Renal cortical epithelial cell (primary cell): ENCODE data around the gene CCDC85C. TPM values are rescaled to one million over a fixed set of nuclear protein-coding genes. Genes with fewer than 3 reads are reported as not detected.

Source experiments
- DNase-seq: peaks from one replicate; pipeline ENCODE4 v3.0.0-alpha.2; 2011; ENCODE audit warnings: low read depth
- total RNA-seq: library from RNA; depleted of rRNA; stranded (reverse); fragments of >200 nt; gene quantifications from 2 replicates; pipeline ENCODE4 v1.2.3, GENCODE V29; 2014

CCDC85C gene
- total RNA-seq, 1 donor from 2014 or later = 11.0 TPM

- DNase-seq = no peak
Observed at GRCh38 chr14:99573000-99573330, 31.0 kb downstream of the CCDC85C start.

- DNase-seq = no peak
Observed at GRCh38 chr14:99572173-99572999, 31.6 kb downstream of the CCDC85C start.

GRCh38 chr14:99571303-99571986, 32.6 kb downstream of the CCDC85C start:
- DNase-seq = peak; percentile 34

GRCh38 chr14:99570544-99571302, 33.3 kb downstream of the CCDC85C start:
- no peak for DNase-seq

GRCh38 chr14:99569725-99570543, 34.1 kb downstream of the CCDC85C start:
- no peak for DNase-seq

- DNase-seq = peak; percentile 39
Observed at GRCh38 chr14:99568567-99569560, 35.1 kb downstream of the CCDC85C start.

GRCh38 chr14:99566390-99567354, 37.3 kb downstream of the CCDC85C start:
- DNase-seq = no peak

DNA sequence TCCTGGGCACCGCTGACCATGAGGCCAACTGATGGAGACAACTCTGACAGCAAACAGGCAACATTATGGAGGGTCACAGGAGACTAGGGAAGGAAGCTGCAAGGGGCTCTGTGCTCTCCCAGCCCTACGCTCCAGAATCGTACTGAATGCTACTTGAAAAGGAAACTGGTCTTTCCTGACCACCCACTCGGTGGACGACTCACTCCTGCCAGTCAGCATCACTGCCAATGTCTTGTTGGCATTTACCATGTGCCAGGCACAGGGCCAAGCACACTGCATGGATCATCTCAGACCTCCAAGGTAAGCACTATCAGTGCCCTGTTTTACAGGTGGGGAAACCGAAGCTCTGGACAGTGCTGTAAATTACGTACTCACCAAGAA, 38.0 kb downstream of the CCDC85C start:
- no peak for DNase-seq

- no peak for DNase-seq
Observed at GRCh38 chr14:99565383-99565782, 38.6 kb downstream of the CCDC85C start.

- no peak for DNase-seq
Observed at GRCh38 chr14:99564926-99565259, 39.1 kb downstream of the CCDC85C start.

DNA sequence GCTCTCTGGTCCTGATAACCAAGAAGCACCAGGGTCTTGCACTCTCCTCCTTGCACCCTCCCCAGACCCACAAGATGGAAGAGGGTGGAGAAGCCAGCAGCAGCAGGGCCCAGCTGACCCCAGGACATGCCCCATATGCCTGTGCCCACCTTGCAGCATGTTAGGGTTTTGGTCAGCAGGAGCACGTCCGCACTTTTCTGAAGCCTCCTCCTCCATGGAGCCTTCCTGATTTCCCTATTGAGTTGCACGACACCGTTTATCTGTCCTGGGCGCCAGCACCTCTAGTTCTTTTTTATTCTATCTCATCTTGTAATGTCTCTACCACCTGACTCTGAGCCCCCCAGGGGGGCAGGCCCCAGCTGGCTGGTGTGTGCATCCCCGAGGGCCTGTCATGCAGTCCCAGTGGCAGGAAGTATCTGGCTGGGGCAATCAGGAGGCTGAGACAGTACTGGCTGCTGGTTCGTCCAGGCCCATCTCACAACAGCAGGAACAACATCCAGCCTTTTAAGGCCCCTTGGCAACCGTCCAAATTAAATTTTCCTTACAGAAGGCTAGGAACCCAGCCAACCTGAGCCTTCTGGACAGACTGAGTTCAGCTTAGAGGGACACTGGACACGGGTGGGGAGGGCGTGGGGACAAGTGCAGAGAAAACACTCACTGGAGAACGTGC, 39.6 kb downstream of the CCDC85C start:
- peak; percentile 57 for DNase-seq

- DNase-seq = no peak
Observed at GRCh38 chr14:99563749-99564129, 40.3 kb downstream of the CCDC85C start.

DNA sequence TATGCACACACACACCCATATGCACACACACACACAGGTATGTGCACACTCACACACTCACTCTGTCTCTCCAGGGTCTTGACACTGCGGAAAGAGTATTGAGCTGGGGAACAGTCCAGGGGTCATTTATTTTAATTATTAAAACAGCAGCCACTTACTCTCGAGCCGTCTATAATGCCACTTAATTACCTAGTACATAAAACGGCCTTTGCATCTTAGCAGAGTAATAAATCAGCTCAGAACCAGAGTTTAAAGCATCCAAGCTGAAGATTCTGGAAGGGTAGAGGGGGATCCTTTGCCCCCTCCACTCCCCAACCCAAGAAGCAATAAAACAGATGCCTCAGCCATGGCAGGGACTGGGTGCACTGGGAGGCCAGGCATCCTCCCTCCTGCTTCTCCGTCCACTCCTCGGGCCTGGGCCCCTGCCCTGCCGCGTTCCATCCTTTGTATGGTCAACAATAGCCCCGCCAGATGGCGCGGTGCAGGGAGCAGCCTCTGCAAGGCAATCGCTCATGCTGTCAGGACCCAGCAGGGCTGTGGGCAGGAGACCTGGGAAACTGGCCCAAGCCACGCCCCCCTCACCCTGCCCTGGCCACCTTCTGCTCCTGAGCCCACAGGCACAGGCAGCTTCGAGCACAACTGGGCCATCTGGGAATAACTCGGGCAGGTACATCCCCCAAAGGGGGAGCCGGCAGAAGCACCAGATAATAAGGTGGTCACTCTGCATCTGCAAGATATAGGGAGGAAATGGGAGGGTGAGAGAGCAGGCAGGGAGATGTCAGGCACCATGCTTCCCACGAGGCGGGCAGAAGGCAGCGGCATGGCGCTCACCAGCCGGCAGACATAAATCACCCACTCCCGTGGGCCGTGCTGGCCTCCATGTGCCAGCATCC, 40.9 kb downstream of the CCDC85C start:
- peak; percentile 80 for DNase-seq

GRCh38 chr14:99561864-99562263, 42.1 kb downstream of the CCDC85C start:
- DNase-seq = no peak

DNA sequence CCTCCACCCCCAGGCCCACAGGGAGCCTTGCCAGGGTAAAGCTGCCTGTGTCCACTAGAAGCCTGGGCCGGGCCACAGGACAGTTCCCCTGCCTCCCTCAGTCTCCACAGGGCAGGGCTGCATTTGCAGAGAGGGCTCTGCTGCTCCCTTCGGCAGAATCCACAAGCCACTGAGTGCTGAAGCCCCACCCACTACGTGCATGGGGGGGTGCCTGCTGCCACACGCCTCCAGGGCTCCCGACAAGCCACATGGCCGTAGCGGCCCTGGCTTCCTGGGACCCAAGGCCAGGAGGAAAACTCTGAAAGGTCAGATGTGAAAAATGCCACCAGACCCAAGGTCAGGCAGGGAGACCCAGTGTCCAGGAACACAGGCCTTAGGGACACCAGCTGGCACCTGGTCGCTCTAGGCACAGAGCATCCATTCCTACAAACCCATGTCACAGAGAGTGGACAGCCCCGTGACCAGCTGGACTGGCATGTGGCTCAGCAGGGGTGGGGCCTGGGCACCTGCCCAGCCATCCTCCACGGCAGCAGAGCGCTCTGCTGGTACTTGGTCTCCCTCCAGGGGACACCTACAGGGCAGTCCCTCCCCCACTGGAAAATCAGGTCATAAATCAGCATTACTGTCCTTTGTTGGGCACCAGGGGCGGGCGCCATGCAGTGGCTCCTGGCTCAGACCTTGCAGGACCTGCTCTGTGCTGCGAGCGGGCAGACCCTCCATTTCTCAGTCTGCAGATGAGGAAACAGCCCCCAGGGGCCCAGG, 42.9 kb downstream of the CCDC85C start:
- no peak for DNase-seq

DNA sequence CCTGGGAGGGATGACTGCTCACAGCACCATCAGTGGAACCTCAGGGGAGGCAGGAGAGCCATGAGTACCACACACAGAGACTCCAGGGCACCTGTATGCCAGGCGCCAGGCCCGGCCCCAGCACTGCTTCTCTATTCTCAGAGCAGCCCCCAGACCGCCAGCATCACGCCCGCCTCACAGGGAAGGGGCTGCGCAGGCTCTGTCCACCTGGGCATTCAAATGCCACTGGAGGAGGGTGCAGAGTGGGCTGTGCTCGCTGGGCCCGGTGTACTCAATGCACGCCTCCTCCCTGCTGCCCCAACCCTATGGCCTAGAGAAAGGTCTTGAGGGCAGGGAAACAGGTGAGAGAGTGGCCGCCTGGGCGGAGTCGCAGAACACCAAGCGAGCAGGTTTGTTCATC, 43.6 kb downstream of the CCDC85C start:
- DNase-seq = no peak
